Bronchial epithelial cell (primary cell): Measurements from ENCODE around the gene DAZAP1. TPM values are rescaled to one million over a fixed set of nuclear protein-coding genes. Genes with fewer than 3 reads are reported as not detected.

Source experiments
- DNase-seq: peaks from one replicate; pipeline ENCODE4 v3.0.0-alpha.2; 2010; ENCODE audit warnings: low read depth
- FAIRE-seq: peaks from 2 replicates; lab custom pipeline; 2011; peaks lifted over from hg19 to GRCh38; lab: Jason Lieb, UNC
- H3K27me3 ChIP-seq: 2 replicates; pipeline ENCODE4 v1.5.1; 2011; ENCODE audit warnings: low read length; ENCODE audit not compliant: control insufficient read depth, insufficient read depth
- H3K36me3 ChIP-seq: 2 replicates; pipeline ENCODE4 v1.5.1; 2011; ENCODE audit warnings: low read length; ENCODE audit not compliant: control insufficient read depth, insufficient read depth
- H3K4me3 ChIP-seq: 2 replicates; pipeline ENCODE4 v1.5.1; 2011; ENCODE audit warnings: mild to moderate bottlenecking, low read depth, low read length, control low read depth
- total RNA-seq: library from RNA; depleted of rRNA; stranded (reverse); fragments of >200 nt; gene quantifications from 2 replicates; pipeline ENCODE4 v1.2.1, GENCODE V29; 2014
- TF ChIP-seq, protein P1 (sequence below): IDR thresholded peaks from 2 replicates; pipeline ENCODE4 v1.5.1; 2011; ENCODE audit warnings: mild to moderate bottlenecking, moderate library complexity, low read length, control low read depth, inconsistent platforms; ENCODE audit not compliant: insufficient read depth, severe bottlenecking

The DAZAP1 gene
- total RNA-seq, 1 donor from 2014 or later, result 115 TPM

- FAIRE-seq, result no peak
Observed at GRCh38 chr19:1433119-1434039, 26.0 kb downstream of the DAZAP1 start.

GRCh38 chr19:1434040-1434366 is 26.6 kb downstream of the DAZAP1 start:
- no peak for FAIRE-seq

More at GRCh38 chr19:1433119-1434039, 26.0 kb downstream of the DAZAP1 start:
- Histone ChIP-seq H3K36me3 (peaks cover 39% of the 10 kb centered on the region), H3K27me3 (no peaks in the 10 kb centered on the region), H3K4me3 (no peak overlapping the region)
- no peak for DNase-seq
- TF ChIP-seq, protein P1, sequence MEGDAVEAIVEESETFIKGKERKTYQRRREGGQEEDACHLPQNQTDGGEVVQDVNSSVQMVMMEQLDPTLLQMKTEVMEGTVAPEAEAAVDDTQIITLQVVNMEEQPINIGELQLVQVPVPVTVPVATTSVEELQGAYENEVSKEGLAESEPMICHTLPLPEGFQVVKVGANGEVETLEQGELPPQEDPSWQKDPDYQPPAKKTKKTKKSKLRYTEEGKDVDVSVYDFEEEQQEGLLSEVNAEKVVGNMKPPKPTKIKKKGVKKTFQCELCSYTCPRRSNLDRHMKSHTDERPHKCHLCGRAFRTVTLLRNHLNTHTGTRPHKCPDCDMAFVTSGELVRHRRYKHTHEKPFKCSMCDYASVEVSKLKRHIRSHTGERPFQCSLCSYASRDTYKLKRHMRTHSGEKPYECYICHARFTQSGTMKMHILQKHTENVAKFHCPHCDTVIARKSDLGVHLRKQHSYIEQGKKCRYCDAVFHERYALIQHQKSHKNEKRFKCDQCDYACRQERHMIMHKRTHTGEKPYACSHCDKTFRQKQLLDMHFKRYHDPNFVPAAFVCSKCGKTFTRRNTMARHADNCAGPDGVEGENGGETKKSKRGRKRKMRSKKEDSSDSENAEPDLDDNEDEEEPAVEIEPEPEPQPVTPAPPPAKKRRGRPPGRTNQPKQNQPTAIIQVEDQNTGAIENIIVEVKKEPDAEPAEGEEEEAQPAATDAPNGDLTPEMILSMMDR, result no peak

GRCh38 chr19:1434577-1435060 is 27.2 kb downstream of the DAZAP1 start:
- no peak overlapping the region for H3K4me3 ChIP-seq

More at GRCh38 chr19:1434040-1434366, 26.6 kb downstream of the DAZAP1 start:
- Histone ChIP-seq H3K27me3 (no peaks in the 10 kb centered on the region), H3K4me3 (no peak overlapping the region), H3K36me3 (peaks cover 35% of the 10 kb centered on the region)
- DNase-seq, result no peak
- TF ChIP-seq, protein P1, result no peak

GRCh38 chr19:1435378-1435989 is 28.1 kb downstream of the DAZAP1 start:
- no peaks in the 10 kb centered on the region for H3K27me3 ChIP-seq
- DNase-seq (no peak), FAIRE-seq (no peak)
- H3K36me3 ChIP-seq, result peaks cover 32% of the 10 kb centered on the region
- no peak overlapping the region for H3K4me3 ChIP-seq
- TF ChIP-seq, protein P1, result no peak

More at GRCh38 chr19:1434577-1435060, 27.2 kb downstream of the DAZAP1 start:
- Histone ChIP-seq H3K36me3 (peaks cover 34% of the 10 kb centered on the region), H3K27me3 (no peaks in the 10 kb centered on the region)
- TF ChIP-seq, protein P1, result no peak
- FAIRE-seq (no peak), DNase-seq (no peak)

DNA sequence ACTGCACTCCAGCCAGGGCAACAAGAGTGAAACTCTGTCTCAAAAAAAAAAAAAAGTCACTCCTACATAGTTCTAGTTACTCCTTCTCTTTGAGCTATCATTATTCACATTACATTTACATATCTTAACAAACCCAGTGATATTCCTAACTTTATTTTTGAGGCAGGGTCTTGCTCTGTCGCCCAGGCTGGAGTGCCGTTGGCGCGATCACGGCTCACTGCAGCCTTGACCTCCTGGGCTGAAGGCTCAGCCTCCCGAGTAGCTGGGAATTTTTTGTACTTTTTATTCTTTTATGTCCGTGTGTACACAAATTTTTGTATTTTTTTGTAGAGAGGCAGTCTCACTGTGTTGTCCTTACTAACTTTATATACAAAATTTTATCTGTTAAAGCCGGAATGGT is 30.2 kb downstream of the DAZAP1 start:
- TF ChIP-seq, protein P1, result no peak
- no peak for FAIRE-seq

More for the DNA sequence above, 30.2 kb downstream of the DAZAP1 start:
- peaks cover 30% of the 10 kb centered on the region for H3K36me3 ChIP-seq
- H3K27me3 ChIP-seq, result no peaks in the 10 kb centered on the region
- H3K4me3 ChIP-seq, result no peak overlapping the region
- no peak for DNase-seq
